D721Med (cell line): ENCODE measurements around the gene MEF2A.
"Not testable (repeated sequence)": the region's sequence is repeated elsewhere in the genome, so short reads cannot be mapped to it uniquely, and the experiment has no call there.

Experiments
- DNase-seq: peaks from one replicate; pipeline ENCODE4 v3.0.0; 2011; ENCODE audit warnings: low spot score; ENCODE audit not compliant: insufficient read length
- FAIRE-seq: peaks from 2 replicates; lab custom pipeline; 2011; peaks lifted over from hg19 to GRCh38; lab: Jason Lieb, UNC
- CTCF ChIP-seq: IDR thresholded peaks from 2 replicates; pipeline ENCODE4 v1.5.1; 2012; ENCODE audit warnings: mild to moderate bottlenecking, control low read depth; ENCODE audit not compliant: insufficient read depth; ENCODE audit errors: missing control alignments

MEF2A gene

GRCh38 chr15:99731336-99732123, 165.7 kb downstream of the MEF2A start:
- DNase-seq = no peak
- no peak for TF ChIP-seq CTCF
- no peak for FAIRE-seq

GRCh38 chr15:99732124-99732750, 166.5 kb downstream of the MEF2A start:
- no peak for FAIRE-seq
- DNase-seq = no peak

GRCh38 chr15:99732751-99733267, 167.0 kb downstream of the MEF2A start:
- FAIRE-seq (no peak), DNase-seq (no peak)
- TF ChIP-seq CTCF = no peak

More at GRCh38 chr15:99732124-99732750, 166.5 kb downstream of the MEF2A start:
- TF ChIP-seq CTCF = no peak

GRCh38 chr15:99733268-99734039, 167.7 kb downstream of the MEF2A start, which contains the start of gene LYSMD4:
LYSMD4 (minus strand) TSS chr15:99733437; CDS start chr15:99731999, 1,438 bp downstream.
- TF ChIP-seq CTCF = no peak
- FAIRE-seq (no peak), DNase-seq (peak; percentile 93)

GRCh38 chr15:99734040-99734291, 168.2 kb downstream of the MEF2A start:
- DNase-seq, FAIRE-seq: not testable (repeated sequence)

GRCh38 chr15:99734575-99734974, 168.8 kb downstream of the MEF2A start:
- FAIRE-seq (no peak), DNase-seq (no peak)
- TF ChIP-seq CTCF = no peak

- DNase-seq (no peak), FAIRE-seq (no peak)
- TF ChIP-seq CTCF = no peak
These were observed 170.1 kb downstream of the MEF2A start for GRCh38 chr15:99735868-99736267.
